ENCODE measurements around the gene FAM184A.
"Not testable (repeated sequence)": the region's sequence is repeated elsewhere in the genome, so short reads cannot be mapped to it uniquely, and the experiment has no call there.

Gene FAM184A

GRCh38 chr6:119078376-119079282 is at the start of gene FAM184A:
Gene FAM184A, minus strand, starts transcription at chr6:119078664. Its CDS starts 365 bp downstream, at chr6:119078299.
- FAIRE-seq: no peak

- no peak for FAIRE-seq
Measured at GRCh38 chr6:119127627-119128026, 49.2 kb upstream of the FAM184A start.

- no peak for FAIRE-seq
Measured at GRCh38 chr6:119126826-119127225, 48.4 kb upstream of the FAM184A start.

- no peak for FAIRE-seq
Measured at GRCh38 chr6:119126140-119126539, 47.7 kb upstream of the FAM184A start.

GRCh38 chr6:119125576-119125975 is 47.1 kb upstream of the FAM184A start:
- FAIRE-seq: no peak

- no peak for FAIRE-seq
Measured at GRCh38 chr6:119124079-119124824, 45.8 kb upstream of the FAM184A start.

- FAIRE-seq: no peak
Measured at GRCh38 chr6:119122336-119122735, 43.9 kb upstream of the FAM184A start.

- FAIRE-seq: no peak
Measured at GRCh38 chr6:119121367-119121766, 42.9 kb upstream of the FAM184A start.

GRCh38 chr6:119119989-119120388 is 41.5 kb upstream of the FAM184A start:
- no peak for FAIRE-seq

- not testable (repeated sequence) for FAIRE-seq
Measured at GRCh38 chr6:119119062-119119461, 40.6 kb upstream of the FAM184A start.

- no peak for FAIRE-seq
Measured at GRCh38 chr6:119116712-119117281, 38.3 kb upstream of the FAM184A start.

GRCh38 chr6:119113961-119114360 is 35.5 kb upstream of the FAM184A start:
- FAIRE-seq: no peak

GRCh38 chr6:119112812-119113530 is 34.5 kb upstream of the FAM184A start:
- no peak for FAIRE-seq

GRCh38 chr6:119110601-119111548 is 32.4 kb upstream of the FAM184A start:
- peak; percentile 66 for FAIRE-seq

- no peak for FAIRE-seq
Measured at GRCh38 chr6:119109654-119110325, 31.3 kb upstream of the FAM184A start.

- no peak for FAIRE-seq
Measured at GRCh38 chr6:119108076-119108475, 29.6 kb upstream of the FAM184A start.

GRCh38 chr6:119105282-119105681 is 26.8 kb upstream of the FAM184A start:
- FAIRE-seq: no peak

GRCh38 chr6:119102901-119103300 is 24.4 kb upstream of the FAM184A start:
- no peak for FAIRE-seq

GRCh38 chr6:119100115-119100514 is 21.7 kb upstream of the FAM184A start:
- no peak for FAIRE-seq

GRCh38 chr6:119097815-119098361 is 19.4 kb upstream of the FAM184A start:
- FAIRE-seq: not testable (repeated sequence)
